GM12872 (cell line): ENCODE results near the gene COL9A2.

Experiments used
- CTCF ChIP-seq: IDR thresholded peaks from 3 replicates; pipeline ENCODE4 v1.5.1; 2011; ENCODE audit warnings: low read depth, mild to moderate bottlenecking, low read length, moderate library complexity; ENCODE audit not compliant: insufficient read depth

Gene COL9A2

DNA sequence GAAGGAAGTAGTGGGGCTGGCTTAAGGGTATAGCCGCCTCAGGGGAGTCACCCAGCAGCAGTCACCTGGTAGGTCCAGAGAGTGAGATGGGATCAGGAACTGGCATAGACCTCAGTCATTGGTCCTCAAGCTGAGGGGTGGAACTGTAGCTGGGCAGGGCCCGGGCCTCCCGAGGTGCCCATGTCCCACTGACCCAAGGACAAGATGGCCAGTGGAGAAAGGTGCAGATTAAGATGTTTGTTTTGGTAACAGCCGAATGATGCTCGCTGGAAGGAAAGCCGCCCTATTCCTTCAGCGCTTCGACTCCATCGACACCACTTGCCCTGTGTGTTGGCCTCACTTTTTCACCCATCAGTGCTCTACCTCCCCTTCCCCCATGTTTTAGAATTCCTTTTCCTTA lies 16.4 kb downstream of the COL9A2 start:
- TF ChIP-seq CTCF, result no peak

- no peak for TF ChIP-seq CTCF
Observed at GRCh38 chr1:40300249-40300567, 16.9 kb downstream of the COL9A2 start.

DNA sequence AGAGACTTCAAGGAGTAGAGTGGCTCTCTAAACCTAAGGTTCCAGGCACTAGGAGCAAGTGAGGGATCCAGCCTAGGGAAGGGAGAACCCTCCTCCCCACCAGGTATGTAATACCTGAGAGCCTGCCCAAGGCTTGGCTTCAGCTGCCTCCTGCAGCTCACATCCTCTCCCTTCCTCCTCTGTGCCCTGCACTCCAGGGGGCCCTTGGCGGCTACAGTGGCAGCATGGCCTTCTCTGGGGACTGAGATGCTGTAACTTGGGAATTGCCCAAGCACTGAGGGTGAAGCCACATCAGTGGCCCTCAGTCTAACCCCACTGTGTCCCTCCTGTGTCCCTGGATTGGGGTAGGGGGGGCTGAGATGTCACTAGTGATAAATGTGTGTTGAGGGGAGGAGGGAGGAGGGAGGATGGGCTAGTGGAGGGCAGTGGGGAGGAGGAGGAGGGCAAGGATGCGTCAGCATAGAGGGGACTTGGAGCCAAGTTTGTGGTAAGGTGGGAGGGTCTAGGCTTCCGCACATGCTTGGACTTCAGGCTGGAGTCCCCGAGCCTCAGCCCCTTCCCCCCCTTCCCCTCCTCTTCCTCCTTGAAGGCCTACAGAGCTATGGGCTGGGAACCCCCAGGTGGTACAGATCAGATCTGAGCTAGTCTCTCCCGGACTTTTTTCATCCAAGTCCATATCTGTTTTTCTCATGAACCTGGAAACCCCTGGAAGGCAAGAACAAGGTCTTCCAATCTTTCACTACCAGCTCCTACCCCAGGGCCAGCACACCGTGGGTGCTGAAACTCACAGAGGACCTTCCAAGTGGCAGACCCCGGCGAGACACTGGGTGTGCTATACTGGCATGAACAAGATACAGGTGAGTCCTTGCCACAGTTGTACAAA lies 17.5 kb downstream of the COL9A2 start:
- TF ChIP-seq CTCF, result no peak

GRCh38 chr1:40291293-40291692 lies 25.8 kb downstream of the COL9A2 start:
- no peak for TF ChIP-seq CTCF

GRCh38 chr1:40281853-40282252 lies 35.2 kb downstream of the COL9A2 start:
- TF ChIP-seq CTCF, result no peak

DNA sequence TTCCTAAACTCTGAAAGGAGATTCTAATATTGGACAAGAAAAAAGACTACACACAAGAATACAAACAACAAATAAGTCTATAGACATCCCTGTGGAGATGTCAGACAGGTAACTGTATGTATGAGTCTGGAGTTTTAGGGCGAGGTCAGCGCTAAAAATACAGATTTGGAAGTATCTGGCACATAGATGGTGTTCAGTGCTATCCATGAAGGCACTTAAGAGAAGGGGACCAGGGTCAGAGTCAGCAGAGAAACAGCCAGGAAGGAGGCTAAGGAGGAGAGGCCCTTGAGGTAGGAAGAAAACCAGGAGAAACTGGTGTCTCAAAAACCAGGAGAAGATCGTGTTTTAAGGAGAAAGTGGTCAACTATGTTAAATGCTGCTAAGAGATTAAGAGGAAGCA lies 41.0 kb downstream of the COL9A2 start:
- TF ChIP-seq CTCF, result no peak

DNA sequence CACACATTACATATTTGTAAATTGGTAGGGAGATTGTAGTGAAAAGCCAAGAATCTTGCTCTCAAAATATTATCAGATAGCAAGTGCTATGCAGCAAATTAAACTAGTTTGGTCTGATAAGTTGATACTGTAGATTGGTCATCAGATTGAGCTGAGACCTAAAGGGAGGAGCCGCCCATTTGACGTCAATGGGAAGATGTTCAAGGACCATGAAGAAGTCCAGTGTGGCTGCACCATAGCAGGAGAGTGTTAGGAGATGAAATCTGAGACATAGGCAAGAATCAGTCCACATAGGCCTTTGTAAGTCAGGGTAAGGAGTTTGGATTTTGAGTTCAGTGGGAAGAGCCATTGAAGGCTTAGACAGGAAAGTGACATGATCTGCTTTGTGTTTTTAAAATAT lies 42.8 kb downstream of the COL9A2 start:
- no peak for TF ChIP-seq CTCF
